SK-N-MC (cell line): ENCODE data around the gene LY6G6D.

Experiments
- DNase-seq: peaks from one replicate; pipeline ENCODE4 v3.0.0-alpha.2; 2011; ENCODE audit warnings: low read depth, low spot score
- H3K27ac ChIP-seq: fragments of 200-600 bp; sonication (generic); 2 replicates; pipeline ENCODE4 v1.5.1; 2016; ENCODE audit warnings: mixed run types
- H3K36me3 ChIP-seq: fragments of 200-600 bp; sonication (generic); 2 replicates; pipeline ENCODE4 v1.6.1; 2017; ENCODE audit warnings: antibody characterized with exemption, low read length, mixed read lengths; ENCODE audit not compliant: insufficient read depth
- H3K4me3 ChIP-seq: fragments of 200-600 bp; sonication (generic); 2 replicates; pipeline ENCODE4 v1.5.1; 2016
- H3K9ac ChIP-seq: fragments of 200-600 bp; sonication (generic); 2 replicates; pipeline ENCODE4 v1.8.0; 2017; ENCODE audit warnings: mixed run types, mixed read lengths; ENCODE audit not compliant: insufficient read length
- H3K9me3 ChIP-seq: fragments of 200-600 bp; sonication (generic); 2 replicates; pipeline ENCODE4 v1.6.1; 2017; ENCODE audit warnings: low read depth, mild to moderate bottlenecking, antibody characterized with exemption, low read length, moderate library complexity, mixed read lengths
- EZH2 ChIP-seq: fragments of 200-600 bp; sonication (generic); IDR thresholded peaks from one replicate; pipeline ENCODE4 v1.6.1; 2017; ENCODE audit warnings: antibody characterized with exemption
- FOXP2 ChIP-seq: optimal IDR thresholded peaks from 2 replicates; pipeline ENCODE3; 2011; ENCODE audit warnings: mild to moderate bottlenecking, moderate library complexity; ENCODE audit not compliant: insufficient read depth; ENCODE audit errors: extremely low read length, control extremely low read depth
- POLR2AphosphoS5 ChIP-seq: IDR thresholded peaks from 2 replicates; pipeline ENCODE4 v1.6.1; 2012; ENCODE audit warnings: mild to moderate bottlenecking, low read depth, low read length, borderline replicate concordance

The LY6G6D gene

DNA sequence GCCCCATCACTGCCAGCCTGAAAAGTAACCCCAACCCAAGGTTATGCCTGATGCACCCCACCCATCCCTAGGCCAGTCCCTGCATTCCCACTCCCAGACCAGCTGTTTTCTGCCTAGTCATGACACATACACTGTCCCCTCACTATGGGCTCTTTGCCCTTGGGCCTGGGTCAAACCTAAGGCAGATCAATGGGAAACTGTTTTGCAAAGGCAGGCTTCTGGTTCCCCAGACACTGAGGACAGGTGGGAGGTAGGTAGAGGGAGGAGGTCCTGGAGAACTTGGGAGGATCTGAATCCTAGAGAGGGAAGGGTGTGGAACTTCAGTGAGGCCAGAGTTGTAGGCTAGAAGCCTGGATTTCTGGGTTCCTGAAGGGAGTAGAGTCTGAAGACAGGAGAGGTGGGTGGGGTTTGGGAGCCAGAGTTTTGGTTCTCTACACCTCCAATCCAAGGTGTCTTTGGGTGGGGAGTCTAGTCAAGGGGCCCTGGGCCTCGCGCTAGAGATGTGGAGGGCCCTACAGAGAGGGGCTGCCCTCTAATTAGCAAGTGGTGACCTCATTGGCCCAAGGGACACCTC is 19.2 kb downstream of the LY6G6D start:
- H3K27ac ChIP-seq, result 0 out of 2 replicates have a peak overlapping the region, but pooled peaks have one; percentile 35
- TF ChIP-seq FOXP2, result no peak
- TF ChIP-seq POLR2AphosphoS5, result no peak
- no peak for TF ChIP-seq EZH2
- peak overlapping the region; percentile 97 for H3K4me3 ChIP-seq
- H3K36me3 ChIP-seq, result peaks cover 41% of the 10 kb centered on the region
- H3K9me3 ChIP-seq, result no peaks in the 10 kb centered on the region
- peak overlapping the region; percentile 94 for H3K9ac ChIP-seq
- no peak for DNase-seq

DNA sequence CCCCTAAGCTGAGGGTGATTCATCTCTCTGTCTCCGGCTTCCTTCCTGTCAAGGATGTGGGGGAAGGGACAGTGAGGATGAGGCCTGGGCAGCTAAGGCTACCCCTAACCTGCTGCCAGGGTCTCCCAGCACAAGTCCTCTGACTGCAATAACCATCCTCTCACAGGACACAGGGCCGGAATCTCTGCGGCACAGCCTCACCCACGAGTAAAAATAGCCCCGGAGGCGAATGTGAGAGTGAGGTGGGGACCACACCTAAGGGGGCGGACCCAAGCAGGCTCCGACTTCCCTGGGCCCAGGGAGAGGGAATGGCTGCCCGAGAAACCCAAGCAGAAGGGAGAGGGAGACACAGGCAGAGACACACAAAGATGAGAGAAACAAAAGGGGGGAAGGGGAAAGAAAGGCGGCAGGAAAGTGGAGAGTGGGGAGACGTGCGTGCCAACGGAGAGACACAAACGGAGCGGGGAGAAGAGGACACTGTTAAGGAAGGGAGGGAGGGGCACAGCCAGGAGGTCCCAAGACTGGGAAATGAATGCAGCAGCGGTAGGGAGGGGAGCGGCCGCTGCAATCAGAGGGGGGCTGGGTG is 19.8 kb downstream of the LY6G6D start:
- H3K36me3 ChIP-seq, result peaks cover 41% of the 10 kb centered on the region
- TF ChIP-seq POLR2AphosphoS5 (no peak), FOXP2 (no peak), EZH2 (no peak)

DNA sequence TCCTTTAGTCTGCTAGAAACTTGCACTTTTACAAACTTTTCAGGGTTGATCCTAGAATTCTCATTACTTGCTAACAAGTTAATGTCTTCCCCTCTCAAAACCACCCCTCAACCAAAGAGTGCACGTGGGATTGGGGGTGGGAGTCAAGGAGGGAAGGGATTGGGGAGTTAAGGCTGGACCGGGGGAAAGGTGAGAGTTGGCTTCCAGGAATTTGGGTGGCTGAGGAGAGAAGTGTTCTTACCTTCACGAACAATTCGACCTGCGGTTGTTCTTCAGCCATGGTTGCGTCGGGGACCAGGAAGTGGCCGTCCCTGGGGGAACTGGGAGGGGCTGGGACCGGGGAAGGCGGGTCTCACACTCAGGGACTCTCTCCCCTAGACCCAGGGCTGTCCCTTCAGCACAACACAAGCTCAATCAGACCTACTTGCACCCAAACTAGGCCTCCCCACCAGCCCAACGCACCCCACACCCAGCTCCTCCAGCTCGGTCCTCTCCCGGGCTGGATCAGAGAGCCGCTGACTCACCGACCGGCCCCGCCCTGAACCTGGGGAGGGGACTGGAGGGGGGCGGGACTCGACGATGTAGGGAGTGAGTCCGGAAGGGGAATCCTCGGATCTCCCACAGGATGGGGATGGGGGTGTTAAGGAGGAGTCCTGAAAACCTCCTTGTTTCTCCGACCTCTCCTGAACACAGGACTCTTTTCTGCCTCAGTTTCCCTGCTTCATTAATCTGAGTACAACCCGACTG is 21.0 kb downstream of the LY6G6D start, which contains the start of gene CLIC1:
CLIC1 (minus strand) TSS at position 510 of the 747 bp plus-strand sequence; CDS start at position 280, 230 bp downstream.
- H3K36me3 ChIP-seq, result peaks cover 38% of the 10 kb centered on the region
- peak within 1 kb of the TSS; percentile 97 for H3K4me3 ChIP-seq
- no peak for DNase-seq
- peak within 1 kb of the TSS; percentile 98 for H3K27ac ChIP-seq
- H3K9ac ChIP-seq, result peak within 1 kb of the TSS; percentile 94
- TF ChIP-seq EZH2 (no peak), POLR2AphosphoS5 (peak; percentile 92), FOXP2 (no peak)
- no peaks in the 10 kb centered on the region for H3K9me3 ChIP-seq

More for the DNA sequence above, 19.8 kb downstream of the LY6G6D start:
- H3K9ac ChIP-seq, result peak overlapping the region; percentile 94
- no peaks in the 10 kb centered on the region for H3K9me3 ChIP-seq
- H3K4me3 ChIP-seq, result peak overlapping the region; percentile 97
- H3K27ac ChIP-seq, result 0 out of 2 replicates have a peak overlapping the region, but pooled peaks have one; percentile 35
- DNase-seq, result no peak

DNA sequence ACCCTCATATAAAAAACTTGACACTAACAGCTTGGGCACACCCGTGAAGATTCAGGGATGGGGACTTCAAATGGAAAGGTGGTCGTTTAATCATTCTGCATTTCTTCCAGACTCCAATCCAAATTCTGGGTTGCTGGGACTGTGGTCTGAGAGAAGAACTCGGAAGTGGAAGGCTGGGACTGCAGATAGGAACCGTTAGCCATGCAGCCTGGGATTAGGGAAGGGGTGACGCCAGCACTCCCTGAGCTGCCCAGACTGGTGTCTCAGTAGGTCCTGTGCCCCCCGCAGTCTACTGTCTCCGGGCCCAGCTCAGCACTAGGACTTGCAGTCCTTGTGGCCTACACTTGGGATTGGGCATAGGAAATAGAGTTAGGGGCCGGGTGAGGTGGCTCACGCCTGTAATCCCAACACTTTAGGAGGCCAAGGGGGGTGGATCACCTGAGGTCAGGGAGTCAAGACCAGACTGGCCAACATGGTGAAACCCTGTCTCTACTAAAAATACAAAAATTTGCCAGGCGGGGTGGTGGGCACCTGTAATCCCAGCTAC is 21.7 kb downstream of the LY6G6D start:
- Histone ChIP-seq H3K9ac (peak overlapping the region; percentile 94), H3K4me3 (peak overlapping the region; percentile 97), H3K27ac (peak overlapping the region; percentile 98), H3K9me3 (no peaks in the 10 kb centered on the region), H3K36me3 (peaks cover 38% of the 10 kb centered on the region)
- TF ChIP-seq EZH2, result no peak
- DNase-seq, result no peak

DNA sequence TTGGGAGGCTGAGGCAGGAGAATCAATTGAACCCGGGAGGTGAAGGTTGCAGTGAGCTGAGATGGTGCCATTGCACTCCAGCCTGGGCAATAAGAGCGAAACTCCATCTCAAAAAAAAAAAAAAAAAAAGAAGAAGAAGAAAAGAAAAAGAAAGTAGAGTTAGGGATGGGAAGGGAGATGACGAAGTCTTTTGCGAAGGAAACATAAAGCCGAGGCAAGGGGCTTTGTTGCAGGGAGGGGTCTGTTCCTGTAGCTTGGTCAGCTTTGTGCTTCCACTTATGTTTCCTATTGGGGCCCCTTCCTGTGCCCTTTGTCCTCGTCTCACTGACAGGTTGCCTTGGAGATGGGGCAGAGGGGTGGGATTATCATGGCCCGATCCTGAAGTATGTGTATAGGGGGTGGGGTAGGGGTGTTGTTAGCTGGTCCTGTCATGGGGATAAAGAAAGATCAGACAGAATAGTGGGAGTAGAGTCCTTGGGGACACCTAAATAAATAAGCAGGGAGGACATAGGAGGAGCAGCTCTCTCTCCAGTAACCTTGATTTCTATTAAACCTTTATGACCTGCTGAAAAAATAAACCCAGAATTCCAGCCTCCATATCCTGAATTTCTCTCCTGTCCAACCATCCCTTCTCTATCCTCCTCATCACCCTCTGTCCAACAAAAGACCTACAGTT is 22.3 kb downstream of the LY6G6D start:
- DNase-seq, result no peak
- no peaks in the 10 kb centered on the region for H3K9me3 ChIP-seq
- H3K36me3 ChIP-seq, result peaks cover 38% of the 10 kb centered on the region
- TF ChIP-seq EZH2, result no peak
- TF ChIP-seq FOXP2, result no peak
- no peak for TF ChIP-seq POLR2AphosphoS5
- peak overlapping the region; percentile 98 for H3K27ac ChIP-seq
- peak overlapping the region; percentile 72 for H3K4me3 ChIP-seq
- H3K9ac ChIP-seq, result peak overlapping the region; percentile 74

DNA sequence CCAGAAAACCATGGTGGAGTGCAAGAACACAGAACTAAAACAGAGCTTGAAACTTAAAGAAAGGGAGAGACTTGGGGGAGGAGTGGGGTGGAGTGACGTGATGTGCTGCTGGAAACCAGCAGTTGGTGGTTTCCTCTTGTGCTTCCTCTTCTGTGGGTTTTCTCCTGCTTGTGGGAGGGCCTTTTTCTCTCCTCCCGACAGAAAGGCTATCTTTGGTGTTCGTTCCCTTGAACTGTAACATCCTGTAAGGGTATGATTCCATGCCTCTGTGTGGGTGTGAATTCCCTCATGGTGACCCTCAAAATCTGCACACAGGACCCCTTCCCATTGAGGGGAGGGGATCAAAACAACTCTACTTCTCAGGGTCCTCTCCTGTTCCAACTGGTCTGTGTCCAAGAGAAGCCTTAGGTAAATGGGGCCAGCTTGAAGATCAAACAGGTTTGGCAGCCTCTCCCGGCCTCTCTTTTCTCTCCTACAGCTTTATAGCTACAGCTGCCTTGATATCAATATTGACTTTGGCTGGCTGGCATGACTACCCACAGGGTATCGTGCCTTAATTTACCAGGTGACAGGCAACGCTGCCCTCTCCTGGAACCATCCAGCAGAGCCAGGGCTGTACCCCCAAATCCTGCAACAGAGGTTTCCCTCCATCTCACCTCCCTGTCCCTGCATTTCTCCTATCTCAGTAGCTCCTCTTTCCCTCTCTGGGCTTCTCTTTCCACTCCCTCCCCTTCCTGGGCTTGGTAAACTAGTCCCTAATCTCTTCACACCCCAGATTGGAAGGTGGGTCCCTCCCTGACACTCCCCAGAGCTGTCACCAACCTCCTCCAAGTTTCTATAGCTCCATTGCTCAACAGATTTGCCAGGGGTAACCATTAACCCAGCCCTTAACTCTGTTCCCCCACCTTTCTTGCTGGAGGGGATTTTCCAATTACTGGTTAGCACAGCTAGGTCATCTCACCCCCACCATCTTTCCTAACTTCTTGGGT is 23.1 kb downstream of the LY6G6D start:
- Histone ChIP-seq H3K9ac (peak overlapping the region; percentile 74), H3K27ac (peak overlapping the region; percentile 98), H3K36me3 (peaks cover 38% of the 10 kb centered on the region), H3K4me3 (peak overlapping the region; percentile 72), H3K9me3 (no peaks in the 10 kb centered on the region)
- DNase-seq, result no peak
- TF ChIP-seq EZH2 (no peak), POLR2AphosphoS5 (peak; percentile 72)

DNA sequence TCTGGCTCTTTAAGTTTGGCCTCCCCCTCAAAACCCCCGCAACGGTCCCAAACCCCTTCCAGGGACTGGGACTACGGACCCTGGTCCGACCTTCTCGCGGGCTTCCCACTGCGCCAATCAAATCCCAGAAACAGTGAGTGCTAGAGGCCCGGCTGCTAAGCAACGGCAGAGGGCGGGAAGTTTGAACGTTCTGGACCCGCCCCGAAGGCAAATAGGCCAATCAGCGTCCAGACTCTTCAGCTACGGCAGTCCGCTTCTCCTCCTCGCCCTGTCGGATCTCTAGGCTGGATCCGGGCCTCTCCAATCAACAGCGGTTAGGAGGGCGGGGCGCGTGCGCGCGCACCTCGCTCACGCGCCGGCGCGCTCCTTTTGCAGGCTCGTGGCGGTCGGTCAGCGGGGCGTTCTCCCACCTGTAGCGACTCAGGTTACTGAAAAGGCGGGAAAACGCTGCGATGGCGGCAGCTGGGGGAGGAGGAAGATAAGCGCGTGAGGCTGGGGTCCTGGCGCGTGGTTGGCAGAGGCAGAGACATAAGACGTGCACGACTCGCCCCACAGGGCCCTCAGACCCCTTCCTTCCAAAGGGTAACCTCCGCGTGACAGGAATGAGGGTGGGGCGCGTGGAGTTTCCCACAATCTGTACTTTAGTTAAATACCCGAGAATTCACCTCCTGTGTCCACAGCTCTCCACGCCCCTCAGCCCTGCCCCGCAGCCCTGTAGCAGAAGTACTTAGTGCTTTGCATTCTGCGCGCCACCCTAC is 24.7 kb downstream of the LY6G6D start, which contains the start of gene MSH5:
MSH5 (plus strand) TSS at position 367 of the 758 bp plus-strand sequence. CDS start 462 bp downstream, outside the sequence.
- H3K4me3 ChIP-seq, result peak within 1 kb of the TSS; percentile 90
- H3K27ac ChIP-seq, result peak within 1 kb of the TSS; percentile 98
- TF ChIP-seq EZH2 (no peak), POLR2AphosphoS5 (peak; percentile 86), FOXP2 (no peak)
- H3K9ac ChIP-seq, result peak within 1 kb of the TSS; percentile 96
- DNase-seq, result peak; percentile 97
- H3K9me3 ChIP-seq, result no peaks in the 10 kb centered on the region
- H3K36me3 ChIP-seq, result peaks cover 37% of the 10 kb centered on the region
